ENCODE data around the gene AGR2. TPM values are rescaled to one million over a fixed set of nuclear protein-coding genes. Genes with fewer than 3 reads are reported as not detected.

The AGR2 gene
- total RNA-seq, 1 donor from 2014 or later = not detected

GRCh38 chr7:16803881-16804673 is 722 bp downstream of the AGR2 start:
- intact Hi-C loops (cut with DNase I) = no loop called here
- Histone ChIP-seq H3K27me3 (no peaks in the 10 kb centered on the region), H3K9me3 (no peaks in the 10 kb centered on the region), H3K27ac (no peak overlapping the region), H3K36me3 (no peaks in the 10 kb centered on the region), H3K4me1 (no peaks in the 10 kb centered on the region), H3K4me3 (no peak overlapping the region)
- DNase-seq (ENCODE audit: low spot score in 2 of 2) = no peak
- no peak for TF ChIP-seq CTCF (IDR thresholded peaks at IDR 0.05)

GRCh38 chr7:16803125-16803524 is 1.7 kb downstream of the AGR2 start:
- Histone ChIP-seq H3K27me3 (no peaks in the 10 kb centered on the region), H3K9me3 (no peaks in the 10 kb centered on the region), H3K4me3 (no peak overlapping the region), H3K27ac (no peak overlapping the region), H3K36me3 (no peaks in the 10 kb centered on the region), H3K4me1 (no peaks in the 10 kb centered on the region)
- no peak for DNase-seq (ENCODE audit: low spot score in 2 of 2)
- no peak for TF ChIP-seq CTCF (IDR thresholded peaks at IDR 0.05)
- intact Hi-C loops (cut with DNase I) = no loop called here

GRCh38 chr7:16801579-16801978 is 3.2 kb downstream of the AGR2 start:
- no peak overlapping the region for H3K4me3 ChIP-seq
- no peak overlapping the region for H3K27ac ChIP-seq
- no peaks in the 10 kb centered on the region for H3K36me3 ChIP-seq
- no peaks in the 10 kb centered on the region for H3K4me1 ChIP-seq
- no peak for TF ChIP-seq CTCF (IDR thresholded peaks at IDR 0.05)
- H3K9me3 ChIP-seq = no peaks in the 10 kb centered on the region
- no peaks in the 10 kb centered on the region for H3K27me3 ChIP-seq
- intact Hi-C loops (cut with DNase I) = loop anchor here (1.0 kb wide), 1 partner anchor 117 kb away; no protein-coding TSS in a partner anchor
- no peak for DNase-seq (ENCODE audit: low spot score in 2 of 2)

GRCh38 chr7:16801111-16801542 is 3.7 kb downstream of the AGR2 start:
- no peak overlapping the region for H3K27ac ChIP-seq
- intact Hi-C loops (cut with DNase I) = loop anchor here (1.0 kb wide), 1 partner anchor 117 kb away; no protein-coding TSS in a partner anchor
- no peaks in the 10 kb centered on the region for H3K36me3 ChIP-seq
- peak; percentile 6 to 52 (median 25) for TF ChIP-seq CTCF (IDR thresholded peaks at IDR 0.05)
- no peaks in the 10 kb centered on the region for H3K27me3 ChIP-seq
- DNase-seq (ENCODE audit: low spot score in 2 of 2) = no peak
- H3K9me3 ChIP-seq = no peaks in the 10 kb centered on the region
- no peaks in the 10 kb centered on the region for H3K4me1 ChIP-seq
- H3K4me3 ChIP-seq = no peak overlapping the region

- H3K36me3 ChIP-seq = no peaks in the 10 kb centered on the region
- intact Hi-C loops (cut with DNase I) = no loop called here
- no peak overlapping the region for H3K4me3 ChIP-seq
- DNase-seq (ENCODE audit: low spot score in 2 of 2) = no peak
- no peak for TF ChIP-seq CTCF (IDR thresholded peaks at IDR 0.05)
- H3K4me1 ChIP-seq = no peaks in the 10 kb centered on the region
- no peaks in the 10 kb centered on the region for H3K27me3 ChIP-seq
- no peak overlapping the region for H3K27ac ChIP-seq
- H3K9me3 ChIP-seq = no peaks in the 10 kb centered on the region
Observed at GRCh38 chr7:16795624-16796023, 9.2 kb downstream of the AGR2 start.

Data from ascending aorta (tissue), 2 donors.